Measurements from ENCODE around the gene MAPK11.
"Not testable (repeated sequence)": the region's sequence is repeated elsewhere in the genome, so short reads cannot be mapped to it uniquely, and the experiment has no call there.

The MAPK11 gene

DNA sequence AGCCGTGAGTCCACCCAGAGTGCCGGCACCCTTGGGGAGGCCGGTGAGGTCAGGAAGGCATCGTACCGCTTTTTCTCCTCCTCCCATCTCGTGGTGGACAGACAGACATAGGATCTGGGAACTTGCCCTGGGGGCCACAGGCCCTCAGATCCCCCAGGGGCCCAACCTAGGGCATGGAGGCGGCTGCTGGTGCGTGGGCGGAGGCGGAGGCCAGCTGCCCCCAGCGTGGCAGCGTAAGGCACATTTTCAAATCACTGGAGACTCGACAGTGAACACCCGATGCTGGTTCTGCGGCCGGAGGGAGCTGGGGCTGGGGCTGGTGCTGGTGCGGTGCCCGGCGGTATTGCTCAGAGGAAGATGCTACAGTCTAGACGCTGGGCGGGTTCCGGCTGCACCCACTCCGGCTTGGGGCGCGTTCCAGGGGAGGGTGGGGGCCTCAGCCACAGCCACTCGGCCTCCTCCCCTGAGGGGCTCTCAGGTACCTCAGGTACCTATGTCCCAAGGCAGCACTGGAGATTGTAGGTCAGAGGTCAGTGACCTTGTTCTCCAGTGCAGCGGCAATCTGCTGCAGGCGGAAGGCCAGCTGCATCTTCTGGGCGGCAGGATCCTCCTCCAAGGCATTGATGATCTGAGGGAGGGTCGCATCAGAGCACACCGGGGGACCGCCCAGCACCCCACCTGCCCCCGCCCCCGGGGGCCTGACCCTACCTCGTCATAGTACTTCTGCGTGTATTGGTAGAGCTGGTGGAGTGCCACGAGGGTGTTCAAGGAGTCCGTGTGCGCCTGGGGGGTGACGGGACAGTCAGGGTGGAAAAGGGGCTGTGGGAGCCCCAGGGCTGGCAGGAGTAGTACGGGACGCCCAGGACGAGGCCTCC, 5.2 kb upstream of the MAPK11 start:
- no peak for DNase-seq

DNA sequence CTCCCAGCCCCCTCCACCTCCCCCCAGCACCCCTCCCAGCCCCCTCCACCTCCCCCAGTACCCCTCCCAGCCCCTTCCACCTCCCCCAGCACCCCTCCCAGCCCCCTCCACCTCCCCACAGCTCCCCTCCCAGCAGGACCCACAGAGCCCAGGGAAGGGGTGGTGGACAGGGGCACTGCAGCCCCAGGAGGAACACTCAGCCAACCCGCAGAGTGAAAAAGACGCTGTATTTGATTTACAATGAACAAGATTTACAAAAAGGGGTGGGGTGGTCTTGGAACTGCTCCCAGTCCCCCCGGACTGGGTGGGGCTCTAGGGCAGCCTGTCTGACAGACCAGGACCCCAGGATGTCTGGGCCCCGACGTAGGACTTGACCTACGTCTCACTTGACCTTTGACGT, 4.6 kb upstream of the MAPK11 start:
- DNase-seq: no peak

DNA sequence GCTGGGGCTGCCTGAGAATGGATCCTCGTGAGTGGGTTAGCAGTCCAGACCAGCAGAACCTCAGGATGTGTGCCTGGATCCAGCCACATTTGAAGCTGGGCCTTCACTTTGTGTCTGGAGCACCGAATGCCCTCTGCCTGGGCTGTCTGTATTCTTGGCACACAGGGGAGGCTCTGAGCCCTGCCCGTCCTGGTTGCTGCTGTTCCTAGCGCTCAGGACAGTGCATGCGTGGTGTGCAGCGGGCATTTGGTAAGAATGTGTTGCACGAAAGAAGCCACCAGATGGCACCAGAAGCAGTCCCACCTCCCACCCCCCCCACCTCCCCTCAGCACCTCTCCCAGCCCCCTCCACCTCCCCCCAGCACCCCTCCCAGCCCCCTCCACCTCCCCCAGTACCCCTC, 4.1 kb upstream of the MAPK11 start:
- no peak for DNase-seq

DNA sequence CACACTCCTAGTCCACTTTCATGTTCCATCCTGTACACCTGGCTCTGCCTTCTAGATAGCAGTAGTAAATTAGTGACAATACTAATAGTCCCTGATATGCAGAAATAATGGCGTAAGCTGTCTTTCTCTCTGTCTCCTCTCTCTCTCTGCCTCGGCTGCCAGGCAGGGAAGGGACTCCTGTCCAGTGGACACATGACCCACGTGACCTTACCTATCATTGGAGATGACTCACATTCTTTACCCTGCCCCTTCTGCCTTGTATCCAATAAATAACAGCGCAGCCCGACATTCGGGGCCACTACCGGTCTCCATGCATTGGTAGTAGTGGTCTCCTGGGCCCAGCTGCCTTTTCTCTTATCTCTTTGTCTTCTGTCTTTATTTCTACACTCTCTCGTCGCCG, 3.6 kb upstream of the MAPK11 start:
- not testable (repeated sequence) for DNase-seq

DNA sequence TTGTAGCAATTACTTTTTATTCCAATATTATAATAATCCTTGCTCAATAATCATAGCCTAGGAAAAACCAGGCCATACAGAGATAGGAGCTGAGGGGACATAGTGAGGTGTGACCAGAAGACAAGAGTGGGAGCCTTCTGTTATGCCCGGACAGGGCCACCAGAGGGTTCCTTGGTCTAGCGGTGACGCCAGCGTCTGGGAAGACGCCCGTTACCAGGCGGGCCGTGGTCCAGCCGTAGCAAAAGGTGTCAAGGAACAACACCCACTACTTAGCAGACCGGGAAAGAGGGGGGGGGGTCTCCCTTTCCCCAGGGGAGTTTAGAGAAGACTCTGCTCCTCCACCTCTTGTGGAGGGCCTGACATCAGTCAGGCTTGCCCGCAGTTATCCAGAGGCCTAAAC, 3.2 kb upstream of the MAPK11 start:
- not testable (repeated sequence) for DNase-seq

DNA sequence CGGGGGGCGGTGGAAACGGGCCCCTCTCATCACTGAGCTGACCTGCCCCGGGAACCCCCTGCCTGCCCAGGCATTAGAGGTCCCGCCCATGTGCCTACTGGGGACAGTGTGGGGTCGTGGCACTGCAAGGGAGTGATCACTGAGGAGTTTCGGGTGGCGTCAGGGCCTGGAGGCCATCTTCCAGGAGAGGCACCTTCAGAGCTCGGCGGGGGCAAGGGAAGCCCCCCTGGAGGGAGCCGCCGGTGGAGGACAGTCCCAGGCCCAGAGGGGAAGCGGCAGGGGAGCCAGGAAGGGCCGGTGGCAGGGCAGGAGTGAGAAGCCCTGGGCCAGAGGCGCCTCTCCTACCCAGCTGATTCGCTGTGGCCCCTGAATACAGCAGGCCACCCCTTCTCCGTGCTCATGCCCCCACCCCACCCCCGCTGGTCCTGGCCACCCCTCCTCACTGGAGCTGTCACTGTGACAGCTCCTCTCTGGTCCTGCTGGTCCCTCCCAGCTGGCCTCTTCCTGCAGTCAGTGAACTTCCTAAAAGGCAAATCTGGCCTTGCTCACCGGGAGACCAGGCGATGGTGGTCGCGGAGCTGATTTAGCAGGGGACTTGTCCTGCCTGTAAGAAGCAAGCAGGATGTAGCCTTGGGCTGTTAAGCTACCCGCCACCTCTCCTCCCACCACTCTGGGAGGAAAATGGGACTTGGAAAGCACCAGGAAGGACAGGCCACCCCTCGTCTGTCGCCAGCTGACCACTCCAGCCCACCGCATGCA, 2.0 kb upstream of the MAPK11 start:
- DNase-seq: no peak

DNA sequence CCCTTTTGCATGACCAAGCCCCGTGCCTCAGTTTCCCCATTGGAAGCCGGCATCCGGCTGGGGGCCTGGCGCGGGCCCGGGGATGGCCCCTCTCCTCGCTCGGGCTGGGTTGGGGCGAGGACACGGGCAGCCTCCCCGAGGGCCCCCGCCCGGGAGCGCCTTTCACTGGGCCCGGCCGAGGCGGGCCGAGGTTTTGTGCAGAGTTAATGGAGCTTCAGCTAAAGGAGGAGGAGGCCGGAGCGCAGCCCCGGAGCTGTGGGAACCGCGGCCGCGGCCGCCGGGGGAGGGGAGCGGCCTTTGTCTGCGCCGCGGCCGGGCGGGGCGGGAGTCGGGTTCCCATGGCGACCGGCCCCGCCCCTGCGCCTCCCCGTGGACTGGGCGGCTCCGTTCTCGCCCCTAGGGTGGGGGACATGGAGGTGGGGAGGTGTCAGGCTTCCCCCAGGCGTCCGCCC, 1.4 kb upstream of the MAPK11 start:
- DNase-seq: no peak

DNA sequence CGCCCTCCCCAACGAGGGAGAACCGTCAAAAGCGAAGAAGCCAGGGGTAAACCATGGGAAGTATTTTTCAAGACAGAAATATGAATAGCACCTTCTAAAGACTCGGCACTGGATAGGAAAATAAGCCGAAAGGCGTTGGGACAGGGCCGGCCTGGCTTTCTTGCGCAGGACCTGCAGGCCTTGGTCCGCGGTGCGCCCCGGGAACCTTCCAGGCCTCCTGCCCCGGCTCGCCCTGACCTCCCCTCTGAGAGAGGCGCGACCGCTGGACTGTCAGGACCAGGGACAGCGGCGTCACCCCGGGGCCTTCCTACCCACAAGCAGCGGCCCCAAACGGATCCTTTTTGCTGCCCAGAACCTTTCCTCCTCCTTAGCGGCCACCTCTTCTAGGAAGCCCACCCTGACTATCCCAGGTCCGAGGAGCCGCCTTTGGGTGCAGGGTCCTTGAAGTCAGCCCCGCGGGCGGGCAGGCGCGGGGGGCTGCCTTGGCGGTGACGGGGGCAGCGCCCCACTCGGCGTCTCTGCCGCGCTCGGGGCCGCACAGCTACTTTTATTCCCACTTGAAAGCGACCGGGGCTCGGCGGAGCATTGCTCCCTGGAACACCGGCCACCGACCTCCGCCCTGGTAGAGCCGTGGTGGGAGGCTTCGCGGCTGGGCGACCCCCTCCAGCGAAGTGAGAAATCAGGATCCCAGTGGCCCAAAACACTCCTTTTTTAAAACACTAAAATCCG, 650 bp upstream of the MAPK11 start:
- no peak for DNase-seq

DNA sequence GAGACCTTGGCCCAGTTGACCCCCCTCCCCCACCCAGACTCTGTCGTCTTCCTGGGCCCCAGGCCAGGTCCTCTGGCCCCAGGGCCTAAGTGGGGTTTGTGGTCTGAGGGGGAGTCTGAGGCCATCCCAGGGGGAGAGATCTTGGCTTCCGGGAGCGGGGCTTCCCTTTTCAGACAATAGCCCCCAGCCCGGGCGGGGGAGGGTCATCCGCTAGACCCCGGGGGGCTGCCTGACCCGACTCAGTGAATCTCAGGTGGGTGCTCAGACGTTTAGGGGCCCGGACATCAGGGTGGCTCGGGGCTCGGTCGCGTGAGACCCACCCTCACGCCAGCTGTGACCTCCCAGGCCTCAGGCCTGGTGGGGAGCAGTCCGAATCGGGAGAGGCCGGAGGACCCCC, 609 bp downstream of the MAPK11 start:
- no peak for DNase-seq

DNA sequence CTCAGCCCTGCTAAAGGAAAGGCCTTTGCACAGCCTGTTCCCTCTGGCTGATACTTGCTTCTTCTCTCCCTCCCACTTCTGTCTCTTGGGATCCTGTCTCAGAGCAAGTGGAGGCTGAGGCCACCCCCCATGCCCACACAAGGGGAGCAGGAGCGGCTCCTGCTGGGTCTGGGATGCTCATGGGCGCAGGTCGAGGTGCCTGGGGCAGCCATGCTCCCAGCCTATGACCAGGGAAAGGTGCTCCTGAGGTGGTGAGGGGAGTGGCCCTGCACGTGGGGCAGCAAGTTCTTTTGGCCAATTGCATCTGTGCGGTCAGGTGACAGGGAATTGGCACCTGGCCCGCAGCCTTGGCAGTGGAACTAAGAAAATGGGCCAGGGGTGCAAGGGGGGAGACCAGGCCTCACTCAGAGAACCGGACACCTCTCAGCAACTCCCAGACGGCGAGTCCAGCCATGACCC, 1.5 kb downstream of the MAPK11 start:
- peak; percentile 41 for DNase-seq

DNA sequence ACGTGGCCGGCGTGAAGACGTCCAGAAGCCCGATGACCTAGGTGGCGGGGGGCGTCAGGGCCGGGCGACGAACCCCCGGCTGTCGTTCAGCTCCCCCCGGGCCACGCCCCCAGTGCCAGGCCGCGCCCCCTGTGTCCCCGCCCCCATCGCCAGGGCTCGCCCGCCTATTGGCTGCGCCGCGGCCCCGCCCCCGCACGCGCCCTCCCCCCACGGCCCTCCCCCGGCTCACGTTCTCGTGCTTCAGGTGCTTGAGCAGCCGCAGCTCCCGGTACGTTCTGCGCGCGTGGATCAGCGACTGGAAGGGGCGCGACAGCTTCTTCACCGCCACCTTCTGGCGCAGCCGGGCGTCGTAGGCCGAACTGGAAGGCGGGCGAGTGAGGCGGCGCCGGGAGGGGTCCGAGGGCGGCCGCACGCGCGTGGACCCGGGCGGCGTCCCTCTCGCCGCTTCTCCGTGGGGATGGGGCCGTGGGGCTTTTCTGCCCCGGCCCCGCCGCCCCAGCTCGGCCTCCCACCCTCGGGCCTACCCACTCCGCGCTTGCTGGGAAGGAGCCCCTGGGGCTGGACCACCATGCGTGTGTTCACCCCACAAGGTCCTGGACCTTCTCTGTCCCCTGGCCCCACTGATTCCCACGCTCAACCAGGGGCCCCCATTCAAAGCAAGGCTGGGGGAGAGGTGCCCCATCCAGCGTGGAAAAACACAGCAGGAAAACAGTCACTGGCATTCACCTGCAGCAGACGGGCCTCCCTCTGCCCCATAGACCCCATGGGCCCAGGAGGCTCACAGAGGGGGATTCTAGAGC, 2.4 kb downstream of the MAPK11 start:
- DNase-seq: no peak

DNA sequence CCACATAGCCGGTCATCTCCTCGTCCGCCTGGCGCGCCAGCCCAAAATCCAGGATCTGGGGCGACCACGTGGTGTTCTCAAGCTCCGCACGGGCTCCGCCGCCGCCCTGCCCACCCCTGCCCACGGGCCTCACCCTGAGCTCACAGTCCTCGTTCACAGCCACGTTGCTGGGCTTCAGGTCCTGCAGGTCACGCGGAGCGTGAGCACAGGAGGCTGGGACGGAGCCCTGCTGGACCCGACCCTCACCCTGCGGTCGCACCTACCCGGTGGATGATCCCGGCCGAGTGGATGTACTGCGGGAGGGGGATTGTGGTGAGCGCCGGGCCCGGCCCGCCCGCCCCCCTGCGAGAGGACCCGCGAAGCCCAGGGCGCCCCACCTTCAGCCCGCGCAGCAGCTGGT, 3.2 kb downstream of the MAPK11 start:
- DNase-seq: no peak

DNA sequence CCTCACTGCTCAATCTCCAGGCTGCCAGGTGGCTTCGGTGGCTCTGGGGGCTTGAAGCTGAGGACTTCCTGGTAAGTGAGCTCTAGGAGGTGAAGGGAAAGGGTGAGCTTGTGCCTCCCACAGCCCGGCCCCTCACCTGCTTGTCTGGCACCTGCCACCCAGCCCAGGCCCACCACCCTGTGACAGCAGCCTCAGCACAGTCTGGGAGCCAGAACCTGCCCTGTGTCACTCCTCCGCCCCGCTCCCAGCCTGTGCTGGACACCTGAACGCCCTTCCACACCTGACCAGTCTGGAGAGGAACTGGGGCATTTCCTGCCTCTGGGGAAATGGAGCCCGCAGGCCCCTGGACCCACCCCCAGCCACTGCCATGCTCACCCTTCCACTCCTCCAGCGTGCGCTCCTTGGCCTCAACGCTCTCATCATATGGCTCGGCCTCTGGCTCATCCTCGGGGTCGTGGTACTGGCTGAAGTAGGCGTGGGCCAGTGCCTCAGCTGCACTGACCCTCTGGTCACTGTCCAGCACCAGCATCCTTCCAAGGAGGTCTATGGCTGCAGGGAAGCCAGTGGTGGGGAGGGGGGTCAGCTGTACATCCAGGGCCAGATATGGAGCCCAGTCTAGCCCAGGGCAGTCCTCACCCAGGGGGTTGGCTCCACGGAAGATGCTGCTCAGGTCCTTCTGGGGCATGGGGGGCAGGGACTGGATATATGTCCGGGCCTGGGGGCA, 5.1 kb downstream of the MAPK11 start:
- no peak for DNase-seq

DNA sequence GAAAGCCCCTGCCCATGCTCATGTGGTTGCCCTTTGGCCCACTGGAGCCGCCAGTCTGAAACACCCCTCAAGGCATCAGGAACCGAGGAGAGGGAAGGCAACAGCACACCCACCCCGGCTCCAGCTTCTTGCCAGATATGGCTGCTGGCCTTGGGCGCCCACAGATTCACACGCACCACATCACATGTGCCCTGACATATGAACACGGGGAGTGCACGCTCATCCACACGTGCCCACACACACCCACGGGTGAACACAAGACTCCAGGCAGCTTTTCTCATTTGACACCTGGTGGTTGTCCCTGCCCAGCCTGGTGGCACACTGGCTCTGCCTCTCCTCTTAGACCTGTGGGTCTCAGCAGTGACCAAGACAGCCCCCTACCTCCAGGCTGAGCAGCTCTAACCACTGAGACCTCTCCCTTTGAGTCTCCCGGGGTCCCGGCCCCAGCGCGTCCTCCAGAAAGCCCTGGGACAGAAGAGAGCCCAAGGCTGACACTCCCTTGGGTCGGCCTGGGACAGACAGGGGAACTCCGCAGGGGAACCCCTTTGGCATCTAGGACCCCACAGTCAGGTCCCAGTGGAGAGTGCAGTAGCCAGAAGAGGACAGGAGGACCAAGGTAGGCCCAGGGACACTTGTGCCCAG, 6.0 kb downstream of the MAPK11 start:
- no peak for DNase-seq

DNA sequence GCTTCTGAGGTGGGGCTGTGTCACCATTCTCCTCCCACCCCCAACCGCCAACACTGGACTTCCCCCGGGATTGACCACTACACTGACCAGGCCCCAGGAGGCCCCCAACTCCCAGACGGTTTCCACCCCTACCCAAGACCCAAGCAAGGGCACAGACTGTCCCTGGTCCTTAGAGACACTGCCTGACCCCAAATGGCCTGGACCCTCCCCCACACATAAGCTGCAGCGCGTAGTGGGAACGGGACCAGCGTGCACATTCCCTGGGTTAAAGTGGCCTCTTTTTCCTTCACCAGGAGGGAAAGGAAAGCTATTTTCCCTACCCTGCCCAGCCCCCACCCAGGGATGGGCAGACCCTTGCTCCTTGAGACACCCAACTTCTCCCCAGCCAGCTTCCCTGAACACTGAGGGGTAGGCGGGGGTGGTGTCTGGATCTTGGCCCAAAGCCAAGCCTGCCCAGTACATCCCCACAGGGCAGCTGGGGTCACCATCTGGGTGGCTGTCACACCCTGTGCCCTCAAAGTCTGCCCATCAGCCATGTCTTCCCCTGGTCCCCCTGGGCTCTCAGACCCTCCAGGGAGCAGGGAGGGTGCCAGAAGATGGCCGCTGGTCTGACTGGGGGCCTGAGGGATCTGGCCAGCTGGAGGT, 7.1 kb downstream of the MAPK11 start:
- DNase-seq: no peak

DNA sequence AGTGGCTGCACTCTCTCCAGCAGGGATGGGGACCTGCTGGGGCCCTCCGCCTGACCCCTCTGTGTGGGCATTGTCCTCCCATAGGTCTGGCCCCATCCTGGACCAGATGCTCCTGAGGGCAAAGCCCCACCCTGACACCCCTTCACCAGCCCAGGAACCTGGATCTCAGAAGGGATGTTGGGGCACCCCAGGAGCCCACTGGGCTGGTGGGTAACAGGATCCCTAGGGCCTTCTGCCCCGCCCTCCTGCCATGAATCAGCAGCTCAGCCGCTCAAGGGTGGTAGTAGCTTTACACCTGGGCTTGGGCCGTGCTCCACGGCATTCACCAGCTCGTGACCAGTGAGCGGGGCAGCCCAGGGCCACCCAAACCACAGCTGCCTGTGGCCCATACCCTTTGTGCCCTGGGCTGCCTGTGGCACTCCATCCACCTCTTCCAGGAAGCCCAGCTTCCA, 7.7 kb downstream of the MAPK11 start:
- DNase-seq: no peak

DNA sequence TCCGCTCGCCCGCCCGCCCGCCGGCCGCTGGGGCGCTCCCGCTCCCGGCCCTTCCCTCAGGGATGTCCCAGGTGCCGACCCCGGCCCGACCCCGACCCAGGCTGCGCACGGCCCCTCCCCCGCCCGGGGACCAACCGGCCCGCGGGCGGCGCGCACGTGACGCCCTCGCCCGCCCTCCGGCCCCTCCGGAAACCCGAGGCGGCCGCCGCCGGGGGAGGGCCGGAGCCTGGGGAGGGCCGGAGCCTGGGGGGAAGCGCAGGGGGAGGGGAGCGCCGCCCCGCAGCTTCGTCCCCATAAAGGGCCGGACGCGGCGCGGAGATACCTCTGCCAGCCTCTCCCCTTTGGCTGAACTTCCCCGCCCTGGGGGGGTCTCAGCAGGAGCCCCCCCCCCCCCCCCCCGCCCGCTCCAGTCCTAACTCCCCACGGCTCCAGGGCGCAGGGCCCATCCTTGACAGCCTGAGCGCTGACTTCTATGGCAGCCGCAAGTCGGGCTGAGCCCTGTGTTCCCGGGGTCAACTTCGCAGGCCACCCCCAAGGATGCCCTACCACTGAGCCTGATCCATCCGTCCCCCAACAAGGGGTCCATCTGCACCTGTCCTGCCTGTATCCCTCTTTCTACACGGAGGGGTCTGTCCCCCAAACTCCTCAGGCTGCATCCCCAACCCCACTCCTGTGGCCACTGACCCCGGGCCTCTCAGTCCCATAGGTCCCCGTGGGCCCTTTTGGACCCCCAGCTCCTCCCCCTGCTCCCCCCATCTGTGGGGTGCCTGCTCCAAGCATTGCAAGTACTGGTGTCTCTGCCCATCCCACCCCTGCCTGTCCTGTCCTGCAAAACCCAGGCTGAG, 8.3 kb downstream of the MAPK11 start, which contains the start of gene MAPK12:
Gene MAPK12, minus strand, starts transcription at position 69 of the 845 bp plus-strand sequence. CDS start 174 bp downstream, outside the sequence.
- no peak for DNase-seq

DNA sequence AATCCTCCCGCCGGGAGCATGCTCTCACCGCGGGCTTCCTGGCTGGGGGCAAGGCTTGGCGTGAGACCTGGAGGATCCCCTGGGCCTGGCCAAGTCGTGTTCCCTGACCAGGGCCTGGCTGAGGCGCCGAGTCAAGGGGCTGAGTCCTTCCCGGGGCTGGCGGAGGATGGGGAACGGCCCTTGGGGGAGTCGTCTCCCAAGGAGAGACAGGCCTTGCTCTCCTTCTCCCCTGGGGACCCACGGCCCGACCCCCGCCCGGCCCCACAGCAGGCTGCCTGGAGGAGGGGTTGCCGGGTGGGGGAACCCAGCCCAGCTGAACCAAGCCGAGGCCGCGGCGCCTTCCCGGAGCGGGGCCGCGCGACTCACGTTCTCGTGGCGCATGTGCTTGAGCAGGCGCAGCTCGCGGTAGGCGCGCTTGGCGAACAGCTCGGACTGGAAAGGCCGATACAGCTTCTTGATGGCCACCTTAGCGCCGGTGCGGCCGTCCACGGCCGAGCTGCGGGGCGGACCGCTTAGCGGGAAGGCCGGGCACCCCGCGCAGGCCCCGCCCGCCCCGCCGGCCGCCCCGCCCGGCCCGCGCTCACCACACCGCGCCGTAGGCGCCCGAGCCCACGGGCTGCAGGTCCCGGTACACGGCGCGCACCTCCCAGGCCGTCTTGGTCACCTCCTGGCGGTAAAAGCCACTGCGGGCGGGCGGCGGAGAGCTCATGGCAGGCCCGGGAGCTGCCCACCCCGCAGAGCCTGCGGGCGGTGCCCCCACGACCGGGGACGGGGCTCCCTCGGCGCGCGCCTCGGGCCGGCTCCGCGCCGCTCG, 9.2 kb downstream of the MAPK11 start:
- DNase-seq: no peak

DNA sequence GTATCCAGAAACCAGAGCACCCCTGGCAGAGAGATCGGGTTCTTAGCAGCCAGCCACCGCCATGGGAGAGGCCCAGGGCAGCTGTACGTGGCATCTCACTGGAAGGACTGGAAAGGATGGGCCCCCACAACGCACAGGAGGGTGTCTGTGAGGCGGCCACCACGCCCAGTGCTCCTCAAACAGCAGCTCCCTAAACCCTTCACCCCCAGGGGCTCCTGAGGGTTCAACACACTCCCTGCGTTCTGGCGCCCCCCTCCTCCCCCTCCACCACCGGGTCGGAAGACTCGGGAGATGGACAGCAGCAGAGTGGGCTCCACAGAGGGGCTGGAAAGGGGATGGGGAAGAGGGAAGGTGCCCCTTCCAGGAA, 9.8 kb downstream of the MAPK11 start:
- DNase-seq: no peak
